ENCODE results near the gene OSTF1.

- no peak for TF ChIP-seq CTCF (IDR thresholded peaks at IDR 0.05)
- TF ChIP-seq POLR2A (IDR thresholded peaks at IDR 0.05): peak in 1 of 2 donors; percentile 41
These were observed 1.6 kb upstream of the OSTF1 start for GRCh38 chr9:75086541-75087288.

Measured in Peyer's patch (tissue), 4 donors.